ENCODE results near the gene SH3BGRL2.

Gene SH3BGRL2

GRCh38 chr6:79628466-79629288 is 2.5 kb upstream of the SH3BGRL2 start:
- no peak overlapping the region for H3K4me3 ChIP-seq (ENCODE audit: low read depth in 1 of 2, low read length in 2 of 2)
- DNase-seq, result no peak
- no peak overlapping the region for H2AFZ ChIP-seq (ENCODE audit: low read depth, low read length)
- no peak for ATAC-seq (ENCODE audit: insufficient read depth, low read depth)
- no peaks in the 10 kb centered on the region for H3K9me3 ChIP-seq (ENCODE audit: insufficient read depth, low read length, severe bottlenecking)
- no peaks in the 10 kb centered on the region for H4K20me1 ChIP-seq (ENCODE audit: insufficient read depth, low read length)
- H3K4me2 ChIP-seq (ENCODE audit: insufficient read depth, low read length), result no peak overlapping the region
- peaks cover 7% of the 10 kb centered on the region for H3K27me3 ChIP-seq (ENCODE audit: insufficient read depth, low read length, poor library complexity)
- no peak overlapping the region for H3K9ac ChIP-seq (ENCODE audit: low read depth, low read length)
- no peak for TF ChIP-seq EZH2 (IDR thresholded peaks at IDR 0.05; ENCODE audit: borderline replicate concordance, low read depth, low read length, severe bottlenecking)
- TF ChIP-seq CTCF (IDR thresholded peaks at IDR 0.05; ENCODE audit: borderline replicate concordance, extremely low read depth, low read length, poor library complexity, severe bottlenecking), result no peak
- no peaks in the 10 kb centered on the region for H3K36me3 ChIP-seq (ENCODE audit: insufficient read depth, low read length)
- no peaks in the 10 kb centered on the region for H3K4me1 ChIP-seq (ENCODE audit: insufficient read depth, low read length)
- H3K79me2 ChIP-seq (ENCODE audit: insufficient read depth, low read length), result no peaks in the 10 kb centered on the region
- H3K27ac ChIP-seq (ENCODE audit: low read length), result no peak overlapping the region

- Histone ChIP-seq H3K27ac (ENCODE audit: low read length) (no peak overlapping the region), H3K9ac (ENCODE audit: low read depth, low read length) (no peak overlapping the region)
These were observed 698 bp upstream of the SH3BGRL2 start for GRCh38 chr6:79630380-79630882.

GRCh38 chr6:79631693-79632172 is 604 bp downstream of the SH3BGRL2 start:
- no peak overlapping the region for H3K27ac ChIP-seq (ENCODE audit: low read length)

More at GRCh38 chr6:79630380-79630882, 698 bp upstream of the SH3BGRL2 start:
- peaks cover 9% of the 10 kb centered on the region for H3K27me3 ChIP-seq (ENCODE audit: insufficient read depth, low read length, poor library complexity)
- TF ChIP-seq CTCF (IDR thresholded peaks at IDR 0.05; ENCODE audit: borderline replicate concordance, extremely low read depth, low read length, poor library complexity, severe bottlenecking) (no peak), EZH2 (IDR thresholded peaks at IDR 0.05; ENCODE audit: borderline replicate concordance, low read depth, low read length, severe bottlenecking) (no peak)
- H3K79me2 ChIP-seq (ENCODE audit: insufficient read depth, low read length), result no peaks in the 10 kb centered on the region
- DNase-seq (no peak), ATAC-seq (ENCODE audit: insufficient read depth, low read depth) (no peak)
- no peaks in the 10 kb centered on the region for H3K4me1 ChIP-seq (ENCODE audit: insufficient read depth, low read length)
- no peaks in the 10 kb centered on the region for H3K9me3 ChIP-seq (ENCODE audit: insufficient read depth, low read length, severe bottlenecking)
- no peak overlapping the region for H3K4me2 ChIP-seq (ENCODE audit: insufficient read depth, low read length)
- no peak overlapping the region for H2AFZ ChIP-seq (ENCODE audit: low read depth, low read length)
- H3K4me3 ChIP-seq (ENCODE audit: low read depth in 1 of 2, low read length in 2 of 2), result no peak overlapping the region
- no peaks in the 10 kb centered on the region for H3K36me3 ChIP-seq (ENCODE audit: insufficient read depth, low read length)
- no peaks in the 10 kb centered on the region for H4K20me1 ChIP-seq (ENCODE audit: insufficient read depth, low read length)

More at GRCh38 chr6:79631693-79632172, 604 bp downstream of the SH3BGRL2 start:
- TF ChIP-seq CTCF (IDR thresholded peaks at IDR 0.05; ENCODE audit: borderline replicate concordance, extremely low read depth, low read length, poor library complexity, severe bottlenecking) (no peak), EZH2 (IDR thresholded peaks at IDR 0.05; ENCODE audit: borderline replicate concordance, low read depth, low read length, severe bottlenecking) (no peak)
- H4K20me1 ChIP-seq (ENCODE audit: insufficient read depth, low read length), result no peaks in the 10 kb centered on the region
- H3K4me1 ChIP-seq (ENCODE audit: insufficient read depth, low read length), result no peaks in the 10 kb centered on the region
- no peak overlapping the region for H3K4me2 ChIP-seq (ENCODE audit: insufficient read depth, low read length)
- no peak overlapping the region for H3K4me3 ChIP-seq (ENCODE audit: low read depth in 1 of 2, low read length in 2 of 2)
- H3K9ac ChIP-seq (ENCODE audit: low read depth, low read length), result no peak overlapping the region
- ATAC-seq (ENCODE audit: insufficient read depth, low read depth), result no peak
- H3K9me3 ChIP-seq (ENCODE audit: insufficient read depth, low read length, severe bottlenecking), result no peaks in the 10 kb centered on the region
- DNase-seq, result no peak
- no peak overlapping the region for H2AFZ ChIP-seq (ENCODE audit: low read depth, low read length)
- peaks cover 9% of the 10 kb centered on the region for H3K27me3 ChIP-seq (ENCODE audit: insufficient read depth, low read length, poor library complexity)
- H3K36me3 ChIP-seq (ENCODE audit: insufficient read depth, low read length), result no peaks in the 10 kb centered on the region
- no peaks in the 10 kb centered on the region for H3K79me2 ChIP-seq (ENCODE audit: insufficient read depth, low read length)

Measured in DND-41 (cell line).